ENCODE results near the gene RPS6KA2. TPM values are rescaled to one million over a fixed set of nuclear protein-coding genes. Genes with fewer than 3 reads are reported as not detected.

RPS6KA2 gene
- total RNA-seq, 1 experiment from 2014 or later: 12.3 TPM

DNA sequence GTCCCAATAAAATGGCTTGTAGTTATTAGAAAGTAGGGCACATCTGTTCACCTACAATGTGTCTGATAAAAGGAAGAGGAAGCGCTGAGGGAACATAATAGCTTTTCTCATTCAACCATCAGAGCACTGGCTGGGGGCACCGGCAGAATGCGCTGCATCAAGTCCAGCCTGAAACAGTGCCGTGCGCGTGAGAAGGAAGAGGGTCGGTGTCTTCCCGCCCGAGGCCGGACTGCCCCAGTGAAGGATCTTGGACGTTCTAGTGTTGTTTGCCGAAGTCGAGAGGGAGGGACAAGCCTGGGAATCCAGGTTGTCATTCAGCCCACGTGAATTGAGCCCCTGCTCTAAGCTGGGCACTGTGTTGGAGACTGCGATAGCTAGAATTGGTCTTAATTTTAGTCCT, 182.6 kb downstream of the RPS6KA2 start:
- Mint-ChIP-seq H3K4me1 (no peaks in the 10 kb centered on the region), H3K36me3 (ENCODE audit: insufficient read depth in 1 of 3, low read depth in 3 of 3) (peaks cover 11 to 15% (median 13%) of the 10 kb centered on the region in 3 experiments; a peak in 6 of 7 replicates), H3K4me3 (no peak overlapping the region), H3K9me3 (no peaks in the 10 kb centered on the region), H3K27ac (no peak overlapping the region; a peak in 1 of 7 replicates), H3K27me3 (ENCODE audit: low read depth) (no peaks in the 10 kb centered on the region)
- Histone ChIP-seq H3K79me1 (ENCODE audit: insufficient read depth, low read depth, low read length, poor library complexity, severe bottlenecking) (no peaks in the 10 kb centered on the region), H3K23me2 (ENCODE audit: insufficient read length, low read depth, low read length, poor library complexity, severe bottlenecking) (no peaks in the 10 kb centered on the region), H3K23ac (ENCODE audit: insufficient read length, low read depth, low read length) (no peak overlapping the region), H3K4ac (ENCODE audit: low read depth, low read length) (no peak overlapping the region), H3K79me2 (ENCODE audit: insufficient read depth, low read length) (no peaks in the 10 kb centered on the region), H3K4me2 (ENCODE audit: insufficient read depth, insufficient read length, low read length) (no peak overlapping the region), H3K4me1 (ENCODE audit: insufficient read depth, low read length) (no peaks in the 10 kb centered on the region), H2BK5ac (ENCODE audit: insufficient read length, low read length) (no peak overlapping the region), H2AK5ac (ENCODE audit: insufficient read length, low read length) (no peak overlapping the region), H3K9me3 (ENCODE audit: control insufficient read depth, low read depth, low read length) (no peaks in the 10 kb centered on the region), H3K18ac (ENCODE audit: insufficient read length, low read depth, low read length) (no peak overlapping the region), H4K8ac (replicated peaks; ENCODE audit: insufficient read length, low read depth, low read length) (no peak overlapping the region), H3K27me3 (ENCODE audit: insufficient read depth, low read length) (no peaks in the 10 kb centered on the region), H2AFZ (ENCODE audit: low read length) (no peak overlapping the region), H3K27ac (ENCODE audit: insufficient read length, low read depth, low read length) (no peak overlapping the region), H3K14ac (ENCODE audit: insufficient read depth, low read length) (no peak overlapping the region), H2BK20ac (ENCODE audit: low read depth, low read length, poor library complexity, severe bottlenecking) (no peak overlapping the region), H2BK12ac (ENCODE audit: insufficient read length, low read depth, low read length) (no peak overlapping the region), H4K91ac (ENCODE audit: insufficient read length, low read depth, low read length) (no peak overlapping the region), H2BK15ac (ENCODE audit: low read depth, low read length) (no peak overlapping the region), H3K9ac (ENCODE audit: extremely low read depth, insufficient read length, low read length) (no peak overlapping the region), H2BK120ac (ENCODE audit: low read depth, low read length, poor library complexity, severe bottlenecking) (no peak overlapping the region), H3K56ac (ENCODE audit: insufficient read length, low read depth, low read length) (no peak overlapping the region), H3T11ph (ENCODE audit: low read length) (no peak overlapping the region), H4K20me1 (ENCODE audit: control insufficient read depth, insufficient read depth, insufficient read length) (no peaks in the 10 kb centered on the region), H4K5ac (ENCODE audit: insufficient read length, low read depth, low read length) (no peak overlapping the region)
- no peak for DNase-seq
- no CpG with 5 or more reads among the region's 15 CpGs for WGBS (ENCODE audit: extremely low coverage, insufficient read length, low lambda C conversion rate)
- TF ChIP-seq, protein P1, sequence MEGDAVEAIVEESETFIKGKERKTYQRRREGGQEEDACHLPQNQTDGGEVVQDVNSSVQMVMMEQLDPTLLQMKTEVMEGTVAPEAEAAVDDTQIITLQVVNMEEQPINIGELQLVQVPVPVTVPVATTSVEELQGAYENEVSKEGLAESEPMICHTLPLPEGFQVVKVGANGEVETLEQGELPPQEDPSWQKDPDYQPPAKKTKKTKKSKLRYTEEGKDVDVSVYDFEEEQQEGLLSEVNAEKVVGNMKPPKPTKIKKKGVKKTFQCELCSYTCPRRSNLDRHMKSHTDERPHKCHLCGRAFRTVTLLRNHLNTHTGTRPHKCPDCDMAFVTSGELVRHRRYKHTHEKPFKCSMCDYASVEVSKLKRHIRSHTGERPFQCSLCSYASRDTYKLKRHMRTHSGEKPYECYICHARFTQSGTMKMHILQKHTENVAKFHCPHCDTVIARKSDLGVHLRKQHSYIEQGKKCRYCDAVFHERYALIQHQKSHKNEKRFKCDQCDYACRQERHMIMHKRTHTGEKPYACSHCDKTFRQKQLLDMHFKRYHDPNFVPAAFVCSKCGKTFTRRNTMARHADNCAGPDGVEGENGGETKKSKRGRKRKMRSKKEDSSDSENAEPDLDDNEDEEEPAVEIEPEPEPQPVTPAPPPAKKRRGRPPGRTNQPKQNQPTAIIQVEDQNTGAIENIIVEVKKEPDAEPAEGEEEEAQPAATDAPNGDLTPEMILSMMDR (conservative IDR thresholded peaks at IDR 0.05): no peak
